Neural crest cell (in vitro differentiated cells): ENCODE measurements around the gene RERE. TPM values are rescaled to one million over a fixed set of nuclear protein-coding genes. Genes with fewer than 3 reads are reported as not detected.

Source experiments
- DNase-seq: peaks from one replicate; pipeline ENCODE4 v3.0.0; 2021; ENCODE audit warnings: low read depth, mixed read lengths, low spot score
- H3K27ac Mint-ChIP-seq: one replicate; pipeline ENCODE4 v1.8.0; 2021; ENCODE audit warnings: mild to moderate bottlenecking, mixed read lengths; ENCODE audit not compliant: unreplicated experiment
- H3K27me3 Mint-ChIP-seq: 2 replicates; pipeline ENCODE4 v1.8.0; 2021; ENCODE audit warnings: low read depth, mild to moderate bottlenecking, mixed read lengths
- H3K36me3 Mint-ChIP-seq: 2 replicates; pipeline ENCODE4 v1.8.0; 2021; ENCODE audit warnings: low read depth, mild to moderate bottlenecking, mixed read lengths
- H3K4me1 Mint-ChIP-seq: 2 replicates; pipeline ENCODE4 v1.8.0; 2021; ENCODE audit warnings: mixed read lengths
- H3K4me3 Mint-ChIP-seq: one replicate; pipeline ENCODE4 v1.8.0; 2021; ENCODE audit warnings: mild to moderate bottlenecking, mixed read lengths
- H3K9me3 Mint-ChIP-seq: 2 replicates; pipeline ENCODE4 v1.8.0; 2021; ENCODE audit warnings: mixed read lengths
- total RNA-seq: library from RNA; stranded (reverse); gene quantifications from 2 replicates; pipeline ENCODE4 v1.2.1, GENCODE V29; 2021
- TF ChIP-seq, protein P1 (sequence below): fragments of 200-600 bp; sonication (generic); conservative IDR thresholded peaks from 2 replicates; pipeline ENCODE4 v1.5.0; 2021; ENCODE audit warnings: antibody characterized with exemption, mild to moderate bottlenecking

The RERE gene
- total RNA-seq, 1 donor from 2014 or later = 122 TPM

DNA sequence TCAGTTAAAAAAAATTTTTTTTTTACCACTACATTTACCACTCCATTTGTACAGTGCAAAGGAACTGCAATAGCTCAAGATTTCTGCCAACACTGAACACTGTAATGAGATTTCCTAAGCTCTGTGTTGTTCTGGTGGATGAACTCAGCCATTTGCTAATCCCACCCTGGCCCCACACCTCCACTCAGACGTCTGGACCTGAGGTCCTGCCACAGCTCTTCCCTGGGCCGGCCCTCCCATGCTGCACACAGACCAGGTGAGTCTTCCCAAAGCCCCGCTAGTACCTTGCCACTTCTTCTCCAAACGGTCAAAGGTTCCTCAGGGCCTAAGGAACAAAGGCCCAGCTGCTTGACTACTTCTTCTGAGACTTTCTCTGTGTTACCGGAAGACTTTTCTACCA is 443.1 kb downstream of the RERE start:
- Mint-ChIP-seq H3K27ac (no peak overlapping the region), H3K4me1 (peaks cover 76% of the 10 kb centered on the region), H3K36me3 (peaks cover 4% of the 10 kb centered on the region), H3K4me3 (peak overlapping the region; percentile 3), H3K27me3 (no peaks in the 10 kb centered on the region), H3K9me3 (no peaks in the 10 kb centered on the region)
- no peak for DNase-seq
- TF ChIP-seq, protein P1, sequence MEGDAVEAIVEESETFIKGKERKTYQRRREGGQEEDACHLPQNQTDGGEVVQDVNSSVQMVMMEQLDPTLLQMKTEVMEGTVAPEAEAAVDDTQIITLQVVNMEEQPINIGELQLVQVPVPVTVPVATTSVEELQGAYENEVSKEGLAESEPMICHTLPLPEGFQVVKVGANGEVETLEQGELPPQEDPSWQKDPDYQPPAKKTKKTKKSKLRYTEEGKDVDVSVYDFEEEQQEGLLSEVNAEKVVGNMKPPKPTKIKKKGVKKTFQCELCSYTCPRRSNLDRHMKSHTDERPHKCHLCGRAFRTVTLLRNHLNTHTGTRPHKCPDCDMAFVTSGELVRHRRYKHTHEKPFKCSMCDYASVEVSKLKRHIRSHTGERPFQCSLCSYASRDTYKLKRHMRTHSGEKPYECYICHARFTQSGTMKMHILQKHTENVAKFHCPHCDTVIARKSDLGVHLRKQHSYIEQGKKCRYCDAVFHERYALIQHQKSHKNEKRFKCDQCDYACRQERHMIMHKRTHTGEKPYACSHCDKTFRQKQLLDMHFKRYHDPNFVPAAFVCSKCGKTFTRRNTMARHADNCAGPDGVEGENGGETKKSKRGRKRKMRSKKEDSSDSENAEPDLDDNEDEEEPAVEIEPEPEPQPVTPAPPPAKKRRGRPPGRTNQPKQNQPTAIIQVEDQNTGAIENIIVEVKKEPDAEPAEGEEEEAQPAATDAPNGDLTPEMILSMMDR = no peak

DNA sequence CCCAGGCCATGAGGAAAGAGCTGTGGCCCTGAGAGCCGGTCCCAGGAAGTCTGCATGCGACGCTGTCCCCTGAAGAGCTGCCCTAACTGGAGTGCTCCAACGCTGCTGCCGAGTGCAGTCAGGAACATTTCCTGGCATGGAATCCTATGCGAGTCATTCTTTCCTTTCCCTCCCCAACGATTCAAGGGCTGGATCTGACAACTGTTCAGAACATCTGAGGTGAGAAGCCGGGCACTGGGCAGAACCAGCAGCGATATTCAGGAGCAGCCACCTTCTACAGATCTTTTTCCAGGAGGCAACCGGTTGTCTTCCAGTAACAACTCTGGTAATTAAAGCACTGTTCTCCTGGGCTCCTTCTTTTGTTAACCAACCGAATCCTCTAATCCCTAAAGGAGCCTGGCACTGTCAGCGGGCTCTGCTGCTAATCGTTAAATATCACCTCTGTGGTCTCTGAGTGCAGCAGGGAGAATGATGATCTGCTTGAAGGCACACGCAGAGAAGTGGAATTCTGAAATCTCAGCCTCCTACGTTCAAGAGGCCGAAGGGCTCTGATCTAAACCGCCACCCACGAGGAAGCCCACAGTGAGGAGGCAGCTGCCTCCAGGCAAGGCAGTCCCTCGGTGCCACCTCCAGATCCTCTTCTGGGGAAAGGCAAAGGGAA is 443.7 kb downstream of the RERE start:
- TF ChIP-seq, protein P1 = no peak
- Mint-ChIP-seq H3K4me3 (peak overlapping the region; percentile 43), H3K27ac (peak overlapping the region; percentile 69), H3K27me3 (no peaks in the 10 kb centered on the region), H3K4me1 (peaks cover 76% of the 10 kb centered on the region), H3K36me3 (peaks cover 1% of the 10 kb centered on the region), H3K9me3 (no peaks in the 10 kb centered on the region)
- no peak for DNase-seq

DNA sequence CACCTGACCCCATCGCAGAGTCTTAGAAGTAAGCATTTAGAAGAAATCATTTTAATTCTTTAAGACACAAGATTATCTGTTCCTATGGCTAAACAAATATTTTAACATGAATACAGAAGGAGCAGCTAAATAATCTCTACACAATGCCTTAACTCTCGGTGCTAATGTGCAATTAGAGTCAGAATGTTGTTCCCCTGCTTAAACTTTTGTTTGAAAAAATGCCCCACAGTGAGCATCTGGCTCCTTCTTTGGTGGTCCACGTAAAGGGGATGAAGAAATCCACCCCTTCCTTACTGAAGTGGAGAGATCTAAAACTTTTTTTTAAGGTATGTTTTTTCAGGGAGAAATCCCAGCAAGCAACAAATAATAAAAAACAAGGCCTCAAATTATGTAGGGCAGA is 444.3 kb downstream of the RERE start:
- Mint-ChIP-seq H3K27me3 (no peaks in the 10 kb centered on the region), H3K9me3 (no peaks in the 10 kb centered on the region), H3K4me3 (peak overlapping the region; percentile 1), H3K36me3 (no peaks in the 10 kb centered on the region), H3K27ac (no peak overlapping the region), H3K4me1 (peaks cover 73% of the 10 kb centered on the region)
- TF ChIP-seq, protein P1 = no peak
- no peak for DNase-seq

DNA sequence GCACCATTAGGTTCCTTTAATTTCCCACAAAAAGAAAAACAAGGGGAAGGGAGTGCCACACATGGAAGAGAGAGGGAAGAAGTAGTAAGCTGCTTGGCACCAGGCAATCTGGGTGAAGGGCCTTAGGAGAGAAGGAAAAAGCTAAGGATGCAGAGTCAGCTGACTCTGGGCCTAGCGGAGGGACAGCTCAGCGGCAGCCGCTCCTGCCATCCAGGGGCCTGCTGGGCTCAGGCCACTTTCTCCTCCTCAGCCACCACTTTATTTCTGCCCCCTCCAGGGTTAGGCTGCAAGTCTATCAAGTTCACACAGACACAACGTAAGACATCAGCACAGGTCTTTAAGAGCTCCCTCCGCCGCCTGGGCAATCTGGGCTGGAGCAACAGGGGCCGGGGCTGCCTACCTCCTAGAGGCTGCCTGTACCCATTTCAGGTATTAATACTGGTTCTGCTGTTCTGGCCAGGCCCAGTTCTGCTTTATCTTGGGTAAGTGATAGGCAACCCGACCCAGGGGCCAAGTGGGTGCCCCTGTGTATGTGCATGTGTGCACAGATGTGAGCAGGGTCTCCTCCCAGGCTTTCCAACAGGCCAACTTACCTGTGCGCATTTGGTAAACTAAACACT is 446.0 kb downstream of the RERE start:
- H3K27me3 Mint-ChIP-seq = no peaks in the 10 kb centered on the region
- peaks cover 82% of the 10 kb centered on the region for H3K4me1 Mint-ChIP-seq
- no peak overlapping the region for H3K4me3 Mint-ChIP-seq
- H3K36me3 Mint-ChIP-seq = no peaks in the 10 kb centered on the region
- peak overlapping the region; percentile 58 for H3K27ac Mint-ChIP-seq
- DNase-seq = no peak
- H3K9me3 Mint-ChIP-seq = no peaks in the 10 kb centered on the region
- TF ChIP-seq, protein P1 = no peak

DNA sequence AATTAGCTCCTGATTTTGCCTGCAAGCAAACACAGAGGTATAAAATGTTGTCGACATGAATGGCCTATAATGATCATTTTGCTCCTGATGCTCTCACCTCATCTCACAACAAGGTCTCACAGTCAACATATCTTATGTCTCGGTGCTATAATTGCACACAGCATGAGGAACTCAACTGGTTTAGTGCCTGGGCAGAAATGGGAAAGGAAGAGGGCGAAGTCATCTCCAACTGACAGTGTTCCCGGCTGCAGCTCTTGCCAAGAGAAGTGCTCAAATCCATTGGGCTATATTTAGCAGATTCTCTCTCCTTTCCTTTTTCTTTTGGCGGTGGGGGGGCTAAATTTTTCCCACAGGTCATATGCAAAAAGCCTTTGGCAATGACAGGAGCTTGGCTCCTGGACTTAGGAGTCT is 446.5 kb downstream of the RERE start:
- no peak for DNase-seq
- Mint-ChIP-seq H3K4me3 (no peak overlapping the region), H3K27ac (peak overlapping the region; percentile 70), H3K4me1 (peaks cover 88% of the 10 kb centered on the region), H3K9me3 (no peaks in the 10 kb centered on the region), H3K27me3 (no peaks in the 10 kb centered on the region), H3K36me3 (no peaks in the 10 kb centered on the region)
- TF ChIP-seq, protein P1 = no peak
